Measurements from ENCODE around the gene KCNJ14. TPM values are rescaled to one million over a fixed set of nuclear protein-coding genes. Genes with fewer than 3 reads are reported as not detected.

The KCNJ14 gene
- polyA plus RNA-seq, 4 donors = 0.22 to 0.80 (median 0.35) TPM

- FAIRE-seq = no peak
- H3K27ac ChIP-seq (ENCODE audit: low read depth in 1 of 3, low read length in 2 of 3) = no peak overlapping the region
- H3K4me3 ChIP-seq (ENCODE audit: low read depth in 1 of 3, low read length in 3 of 3) = no peak overlapping the region
- peaks cover 0 to 16% (median 0%) of the 10 kb centered on the region in 3 donors for H3K27me3 ChIP-seq (ENCODE audit: control insufficient read depth in 3 of 3, insufficient read depth in 3 of 3, low read length in 3 of 3)
- no peaks in the 10 kb centered on the region for H3K36me3 ChIP-seq (ENCODE audit: control insufficient read depth in 3 of 3, insufficient read depth in 2 of 3, low read depth in 1 of 3, low read length in 3 of 3)
- DNase-seq = peak; percentile 40 to 59
- 65 to 81% (median 69%) methylated on average over 29 to 31 of the region's 31 CpGs for WGBS, 3 donors
- H3K9me3 ChIP-seq (ENCODE audit: control insufficient read depth in 2 of 2, insufficient read depth in 1 of 2, low read depth in 1 of 2, low read length in 1 of 2) = peaks cover 0 to 3% of the 10 kb centered on the region in 2 donors
- H3K4me1 ChIP-seq (ENCODE audit: control insufficient read depth in 3 of 3, insufficient read depth in 2 of 3, low read depth in 1 of 3, low read length in 2 of 3) = peaks cover 0 to 13% (median 0%) of the 10 kb centered on the region in 3 donors
Measured at GRCh38 chr19:48419158-48419920, 36.0 kb upstream of the KCNJ14 start.

- H3K27ac ChIP-seq (ENCODE audit: low read depth in 1 of 3, low read length in 2 of 3) = no peak overlapping the region
- H3K4me1 ChIP-seq (ENCODE audit: control insufficient read depth in 3 of 3, insufficient read depth in 2 of 3, low read depth in 1 of 3, low read length in 2 of 3) = peaks cover 0 to 8% (median 0%) of the 10 kb centered on the region in 3 donors
- H3K27me3 ChIP-seq (ENCODE audit: control insufficient read depth in 3 of 3, insufficient read depth in 3 of 3, low read length in 3 of 3) = no peaks in the 10 kb centered on the region
- FAIRE-seq (no peak), DNase-seq (no peak)
- H3K4me3 ChIP-seq (ENCODE audit: low read depth in 1 of 3, low read length in 3 of 3) = no peak overlapping the region
- no peaks in the 10 kb centered on the region for H3K9me3 ChIP-seq (ENCODE audit: control insufficient read depth in 2 of 2, insufficient read depth in 1 of 2, low read depth in 1 of 2, low read length in 1 of 2)
- WGBS, 3 donors = 52 to 72% (median 54%) methylated on average over 16 of the region's 16 CpGs
- H3K36me3 ChIP-seq (ENCODE audit: control insufficient read depth in 3 of 3, insufficient read depth in 2 of 3, low read depth in 1 of 3, low read length in 3 of 3) = no peaks in the 10 kb centered on the region
Measured at GRCh38 chr19:48421548-48421947, 33.8 kb upstream of the KCNJ14 start.

- 29 to 35% (median 30%) methylated on average over 8 of the region's 8 CpGs for WGBS, 3 donors
- Histone ChIP-seq H3K4me3 (ENCODE audit: low read depth in 1 of 3, low read length in 3 of 3) (no peak overlapping the region), H3K27ac (ENCODE audit: low read depth in 1 of 3, low read length in 2 of 3) (peak overlapping the region in 1 of 3 donors; percentile 8), H3K36me3 (ENCODE audit: control insufficient read depth in 3 of 3, insufficient read depth in 2 of 3, low read depth in 1 of 3, low read length in 3 of 3) (no peaks in the 10 kb centered on the region), H3K9me3 (ENCODE audit: control insufficient read depth in 2 of 2, insufficient read depth in 1 of 2, low read depth in 1 of 2, low read length in 1 of 2) (no peaks in the 10 kb centered on the region), H3K4me1 (ENCODE audit: control insufficient read depth in 3 of 3, insufficient read depth in 2 of 3, low read depth in 1 of 3, low read length in 2 of 3) (no peaks in the 10 kb centered on the region), H3K27me3 (ENCODE audit: control insufficient read depth in 3 of 3, insufficient read depth in 3 of 3, low read length in 3 of 3) (no peaks in the 10 kb centered on the region)
- FAIRE-seq (no peak), DNase-seq (peak in 1 of 2 donors; percentile 15)
Measured at GRCh38 chr19:48424694-48425219, 30.6 kb upstream of the KCNJ14 start.

GRCh38 chr19:48428670-48429069 lies 26.7 kb upstream of the KCNJ14 start:
- FAIRE-seq (no peak), DNase-seq (no peak)
- Histone ChIP-seq H3K4me1 (ENCODE audit: control insufficient read depth in 3 of 3, insufficient read depth in 2 of 3, low read depth in 1 of 3, low read length in 2 of 3) (no peaks in the 10 kb centered on the region), H3K36me3 (ENCODE audit: control insufficient read depth in 3 of 3, insufficient read depth in 2 of 3, low read depth in 1 of 3, low read length in 3 of 3) (no peaks in the 10 kb centered on the region), H3K4me3 (ENCODE audit: low read depth in 1 of 3, low read length in 3 of 3) (no peak overlapping the region), H3K9me3 (ENCODE audit: control insufficient read depth in 2 of 2, insufficient read depth in 1 of 2, low read depth in 1 of 2, low read length in 1 of 2) (no peaks in the 10 kb centered on the region), H3K27ac (ENCODE audit: low read depth in 1 of 3, low read length in 2 of 3) (no peak overlapping the region), H3K27me3 (ENCODE audit: control insufficient read depth in 3 of 3, insufficient read depth in 3 of 3, low read length in 3 of 3) (no peaks in the 10 kb centered on the region)
- WGBS, 3 donors = 83 to 97% (median 96%) methylated on average over 1 of the region's 1 CpG

- no peak overlapping the region for H3K4me3 ChIP-seq (ENCODE audit: low read depth in 1 of 3, low read length in 3 of 3)
- H3K27me3 ChIP-seq (ENCODE audit: control insufficient read depth in 3 of 3, insufficient read depth in 3 of 3, low read length in 3 of 3) = peaks cover 0 to 9% (median 6%) of the 10 kb centered on the region in 3 donors
- no peak for FAIRE-seq
- H3K9me3 ChIP-seq (ENCODE audit: control insufficient read depth in 2 of 2, insufficient read depth in 1 of 2, low read depth in 1 of 2, low read length in 1 of 2) = no peaks in the 10 kb centered on the region
- no peak for DNase-seq
- H3K4me1 ChIP-seq (ENCODE audit: control insufficient read depth in 3 of 3, insufficient read depth in 2 of 3, low read depth in 1 of 3, low read length in 2 of 3) = no peaks in the 10 kb centered on the region
- no peaks in the 10 kb centered on the region for H3K36me3 ChIP-seq (ENCODE audit: control insufficient read depth in 3 of 3, insufficient read depth in 2 of 3, low read depth in 1 of 3, low read length in 3 of 3)
- 69 to 88% (median 85%) methylated on average over 8 of the region's 8 CpGs for WGBS, 3 donors
- no peak overlapping the region for H3K27ac ChIP-seq (ENCODE audit: low read depth in 1 of 3, low read length in 2 of 3)
Measured at GRCh38 chr19:48433337-48433736, 22.0 kb upstream of the KCNJ14 start.

- WGBS, 3 donors = 82 to 86% (median 85%) methylated on average over 5 of the region's 5 CpGs
- Histone ChIP-seq H3K4me1 (ENCODE audit: control insufficient read depth in 3 of 3, insufficient read depth in 2 of 3, low read depth in 1 of 3, low read length in 2 of 3) (no peaks in the 10 kb centered on the region), H3K9me3 (ENCODE audit: control insufficient read depth in 2 of 2, insufficient read depth in 1 of 2, low read depth in 1 of 2, low read length in 1 of 2) (no peaks in the 10 kb centered on the region), H3K27me3 (ENCODE audit: control insufficient read depth in 3 of 3, insufficient read depth in 3 of 3, low read length in 3 of 3) (peaks cover 2 to 15% (median 9%) of the 10 kb centered on the region in 3 donors), H3K4me3 (ENCODE audit: low read depth in 1 of 3, low read length in 3 of 3) (no peak overlapping the region), H3K36me3 (ENCODE audit: control insufficient read depth in 3 of 3, insufficient read depth in 2 of 3, low read depth in 1 of 3, low read length in 3 of 3) (no peaks in the 10 kb centered on the region), H3K27ac (ENCODE audit: low read depth in 1 of 3, low read length in 2 of 3) (no peak overlapping the region)
- FAIRE-seq (no peak), DNase-seq (no peak)
Measured at GRCh38 chr19:48436586-48436985, 18.8 kb upstream of the KCNJ14 start.

GRCh38 chr19:48441360-48442050 lies 13.9 kb upstream of the KCNJ14 start:
- no peak overlapping the region for H3K4me3 ChIP-seq (ENCODE audit: low read depth in 1 of 3, low read length in 3 of 3)
- H3K4me1 ChIP-seq (ENCODE audit: control insufficient read depth in 3 of 3, insufficient read depth in 2 of 3, low read depth in 1 of 3, low read length in 2 of 3) = peaks cover 0 to 14% (median 1%) of the 10 kb centered on the region in 3 donors
- DNase-seq (no peak), FAIRE-seq (no peak)
- no peaks in the 10 kb centered on the region for H3K9me3 ChIP-seq (ENCODE audit: control insufficient read depth in 2 of 2, insufficient read depth in 1 of 2, low read depth in 1 of 2, low read length in 1 of 2)
- no peaks in the 10 kb centered on the region for H3K36me3 ChIP-seq (ENCODE audit: control insufficient read depth in 3 of 3, insufficient read depth in 2 of 3, low read depth in 1 of 3, low read length in 3 of 3)
- H3K27ac ChIP-seq (ENCODE audit: low read depth in 1 of 3, low read length in 2 of 3) = no peak overlapping the region
- WGBS, 3 donors = 93 to 95% (median 94%) methylated on average over 20 of the region's 20 CpGs
- peaks cover 11 to 36% (median 11%) of the 10 kb centered on the region in 3 donors for H3K27me3 ChIP-seq (ENCODE audit: control insufficient read depth in 3 of 3, insufficient read depth in 3 of 3, low read length in 3 of 3)

- Histone ChIP-seq H3K4me1 (ENCODE audit: control insufficient read depth in 3 of 3, insufficient read depth in 2 of 3, low read depth in 1 of 3, low read length in 2 of 3) (peaks cover 0 to 17% (median 4%) of the 10 kb centered on the region in 3 donors), H3K4me3 (ENCODE audit: low read depth in 1 of 3, low read length in 3 of 3) (peak overlapping the region in 1 of 3 donors; percentile 45), H3K27me3 (ENCODE audit: control insufficient read depth in 3 of 3, insufficient read depth in 3 of 3, low read length in 3 of 3) (peaks cover 11 to 32% (median 11%) of the 10 kb centered on the region in 3 donors), H3K9me3 (ENCODE audit: control insufficient read depth in 2 of 2, insufficient read depth in 1 of 2, low read depth in 1 of 2, low read length in 1 of 2) (no peaks in the 10 kb centered on the region), H3K27ac (ENCODE audit: low read depth in 1 of 3, low read length in 2 of 3) (no peak overlapping the region), H3K36me3 (ENCODE audit: control insufficient read depth in 3 of 3, insufficient read depth in 2 of 3, low read depth in 1 of 3, low read length in 3 of 3) (peaks cover 0 to 4% (median 0%) of the 10 kb centered on the region in 3 donors)
- no peak for DNase-seq
- FAIRE-seq = no peak
- WGBS, 3 donors = 30 to 61% (median 44%) methylated on average over 22 to 94 of the region's 94 CpGs
Measured at GRCh38 chr19:48442116-48443035, 13.0 kb upstream of the KCNJ14 start.

Measured in small intestine (tissue), 7 donors.